CD14-positive monocyte (primary cell): ENCODE data around the gene TOGARAM1. TPM values are rescaled to one million over a fixed set of nuclear protein-coding genes. Genes with fewer than 3 reads are reported as not detected.

Source experiments
- DNase-seq, 3 donors: peaks; one replicate each; pipeline ENCODE4 v3.0.0-alpha.2; 2011 to 2022
- H2AFZ ChIP-seq: 2 replicates; pipeline ENCODE4 v1.6.0; 2012; ENCODE audit warnings: mild to moderate bottlenecking, low read depth, low read length, inconsistent platforms; ENCODE audit not compliant: insufficient read depth, poor library complexity, severe bottlenecking
- H3K27ac ChIP-seq, 2 donors: 1 replicate in 1 of 2; 2 replicates in 1 of 2; pipeline ENCODE4 v1.5.1; 2012 to 2013; ENCODE audit warnings: low read length in 2 of 2, control low read depth in 1 of 2, inconsistent platforms in 1 of 2, low read depth in 1 of 2, mild to moderate bottlenecking in 1 of 2
- H3K27me3 ChIP-seq, 2 donors: one replicate each; pipeline versions ENCODE4 v1.6.0 to v1.6.1; 2011 to 2013; ENCODE audit warnings: low read length in 2 of 2; ENCODE audit not compliant: control insufficient read depth in 2 of 2, insufficient read depth in 2 of 2
- H3K36me3 ChIP-seq, 2 donors: replicated peaks in 1 of 2; 1 replicate in 1 of 2; 2 replicates in 1 of 2; pipeline versions ENCODE4 v1.5.1 to v1.6.1; 2012 to 2013; ENCODE audit warnings: low read length in 2 of 2, control low read depth in 1 of 2, inconsistent platforms in 1 of 2, mild to moderate bottlenecking in 1 of 2; ENCODE audit not compliant: insufficient read depth in 2 of 2, control insufficient read depth in 1 of 2
- H3K4me1 ChIP-seq, 2 donors: 1 replicate in 1 of 2; 2 replicates in 1 of 2; pipeline versions ENCODE4 v1.5.1 to v1.6.1; 2012 to 2013; ENCODE audit warnings: low read length in 2 of 2, control low read depth in 1 of 2, inconsistent platforms in 1 of 2, mild to moderate bottlenecking in 1 of 2, moderate library complexity in 1 of 2; ENCODE audit not compliant: insufficient read depth in 2 of 2, control insufficient read depth in 1 of 2
- H3K4me2 ChIP-seq: replicated peaks from 2 replicates; pipeline ENCODE3; 2012; ENCODE audit warnings: low read length, moderate library complexity, mild to moderate bottlenecking; ENCODE audit not compliant: poor library complexity, severe bottlenecking; ENCODE audit errors: extremely low read depth
- H3K4me3 ChIP-seq, 3 experiments: fragments of 200-600 bp in 1 of 3; sonication (generic) in 1 of 3; replicated peaks in 1 of 3; 1 replicate in 2 of 3; 2 replicates in 1 of 3; pipeline ENCODE4 v1.5.1; 2011 to 2013; ENCODE audit warnings: low read length in 3 of 3, mild to moderate bottlenecking in 3 of 3, control low read depth in 2 of 3, low read depth in 2 of 3, inconsistent platforms in 1 of 3, moderate library complexity in 1 of 3
- H3K79me2 ChIP-seq: 2 replicates; pipeline ENCODE4 v1.6.0; 2012; ENCODE audit warnings: mild to moderate bottlenecking, control low read depth, inconsistent platforms, low read length, moderate library complexity; ENCODE audit not compliant: insufficient read depth
- H3K9ac ChIP-seq: 2 replicates; pipeline ENCODE4 v1.6.0; 2017; ENCODE audit warnings: low read length, mild to moderate bottlenecking; ENCODE audit not compliant: insufficient read depth, poor library complexity, severe bottlenecking
- H3K9me3 ChIP-seq, 2 donors: replicated peaks in 1 of 2; 1 replicate in 1 of 2; 2 replicates in 1 of 2; pipeline versions ENCODE4 v1.5.1 to v1.6.1; 2012 to 2013; ENCODE audit warnings: low read length in 2 of 2, control low read depth in 1 of 2; ENCODE audit not compliant: control insufficient read depth in 1 of 2, insufficient read depth in 1 of 2
- H4K20me1 ChIP-seq: 2 replicates; pipeline ENCODE4 v1.6.0; 2012; ENCODE audit warnings: mild to moderate bottlenecking, low read length, control low read depth, moderate library complexity; ENCODE audit not compliant: insufficient read depth
- H3K27ac Mint-ChIP-seq, 7 donors: one replicate each; pipeline ENCODE4 v1.8.0; 2020; ENCODE audit warnings: mild to moderate bottlenecking in 7 of 7, mixed read lengths in 7 of 7, moderate library complexity in 6 of 7, inconsistent platforms in 2 of 7
- H3K27me3 Mint-ChIP-seq, 3 donors: one replicate each; pipeline ENCODE4 v1.8.0; 2021 to 2022; ENCODE audit warnings: low read depth in 3 of 3, mild to moderate bottlenecking in 3 of 3, mixed read lengths in 3 of 3, moderate library complexity in 3 of 3, inconsistent platforms in 1 of 3
- H3K36me3 Mint-ChIP-seq, 2 donors: one replicate each; pipeline ENCODE4 v1.8.0; 2020; ENCODE audit warnings: mixed read lengths in 2 of 2, inconsistent platforms in 1 of 2, mild to moderate bottlenecking in 1 of 2
- H3K4me1 Mint-ChIP-seq: one replicate; pipeline ENCODE4 v1.8.0; 2020; ENCODE audit warnings: mild to moderate bottlenecking, mixed read lengths
- H3K4me3 Mint-ChIP-seq, 2 donors: one replicate each; pipeline ENCODE4 v1.8.0; 2020; ENCODE audit warnings: mild to moderate bottlenecking in 2 of 2, mixed read lengths in 2 of 2, moderate library complexity in 1 of 2
- H3K9me3 Mint-ChIP-seq, 7 donors: one replicate each; pipeline ENCODE4 v1.8.0; 2020 to 2022; ENCODE audit warnings: mixed read lengths in 7 of 7, mild to moderate bottlenecking in 6 of 7, moderate library complexity in 6 of 7, inconsistent platforms in 2 of 7
- WGBS: methylation state at CpG from one replicate; pipeline ENCODE4 v1.1.5; 2013; ENCODE audit warnings: missing lambda C conversion rate; ENCODE audit not compliant: insufficient coverage; 5-methylcytosine and 5-hydroxymethylcytosine counted together
- intact Hi-C, 2 donors: fragments of 100-400 bp; cut with micrococcal nuclease; formaldehyde crosslinking; loops; one replicate each; pipeline versions ENCODE4 v1.15.0 to v1.15.1; 2023
- polyA plus RNA-seq, 3 donors: library from polyadenylated mRNA; depleted of rRNA in 1 of 3; unstranded in 2 of 3; stranded (reverse) in 1 of 3; fragments of 300-500 nt in 2 of 3; fragments of >200 nt in 1 of 3; fragmentation: Illumina TruSeq in 2 of 3; gene quantifications; 1 replicate in 2 of 3; 2 replicates in 1 of 3; pipeline ENCODE4 v1.2.3, GENCODE V29; 2012 to 2021
- TF ChIP-seq, protein P1 (sequence below): fragments of 200-600 bp; IDR thresholded peaks from one replicate; pipeline ENCODE4 v1.8.0; 2022; ENCODE audit warnings: antibody characterized with exemption, mild to moderate bottlenecking

Gene TOGARAM1
- polyA plus RNA-seq, 3 donors: 2.6 to 3.8 (median 3.4) TPM

DNA sequence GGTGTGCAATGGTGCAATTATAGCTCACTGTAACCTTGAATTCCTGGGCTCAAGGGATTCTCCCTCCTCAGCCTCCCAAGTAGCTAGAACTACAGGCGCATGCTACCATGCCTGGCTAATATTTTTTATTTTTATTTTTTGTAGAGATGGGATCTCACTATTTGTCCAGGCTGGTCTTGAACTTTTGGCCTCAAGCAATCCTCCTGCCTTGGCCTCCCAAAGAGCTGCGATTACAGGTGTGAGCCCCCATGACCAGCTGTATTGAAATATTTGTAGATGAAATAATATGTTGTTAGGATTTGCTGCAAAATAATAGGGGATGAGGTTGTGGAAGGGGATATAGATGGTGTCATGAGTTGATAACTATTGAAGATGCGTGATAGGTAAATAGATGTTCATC, 5.1 kb upstream of the TOGARAM1 start:
- DNase-seq: no peak
- Mint-ChIP-seq H3K27ac (no peak overlapping the region), H3K4me3 (no peak overlapping the region), H3K9me3 (no peaks in the 10 kb centered on the region), H3K36me3 (peaks cover 7 to 13% of the 10 kb centered on the region in 2 donors), H3K27me3 (no peaks in the 10 kb centered on the region), H3K4me1 (peaks cover 14% of the 10 kb centered on the region)
- no peak overlapping the region for H3K4me2 ChIP-seq
- peaks cover 5 to 17% of the 10 kb centered on the region in 2 donors for H3K36me3 ChIP-seq
- H3K79me2 ChIP-seq: peaks cover 88% of the 10 kb centered on the region
- no peaks in the 10 kb centered on the region for H3K9me3 ChIP-seq
- no peak overlapping the region for H3K27ac ChIP-seq
- TF ChIP-seq, protein P1, sequence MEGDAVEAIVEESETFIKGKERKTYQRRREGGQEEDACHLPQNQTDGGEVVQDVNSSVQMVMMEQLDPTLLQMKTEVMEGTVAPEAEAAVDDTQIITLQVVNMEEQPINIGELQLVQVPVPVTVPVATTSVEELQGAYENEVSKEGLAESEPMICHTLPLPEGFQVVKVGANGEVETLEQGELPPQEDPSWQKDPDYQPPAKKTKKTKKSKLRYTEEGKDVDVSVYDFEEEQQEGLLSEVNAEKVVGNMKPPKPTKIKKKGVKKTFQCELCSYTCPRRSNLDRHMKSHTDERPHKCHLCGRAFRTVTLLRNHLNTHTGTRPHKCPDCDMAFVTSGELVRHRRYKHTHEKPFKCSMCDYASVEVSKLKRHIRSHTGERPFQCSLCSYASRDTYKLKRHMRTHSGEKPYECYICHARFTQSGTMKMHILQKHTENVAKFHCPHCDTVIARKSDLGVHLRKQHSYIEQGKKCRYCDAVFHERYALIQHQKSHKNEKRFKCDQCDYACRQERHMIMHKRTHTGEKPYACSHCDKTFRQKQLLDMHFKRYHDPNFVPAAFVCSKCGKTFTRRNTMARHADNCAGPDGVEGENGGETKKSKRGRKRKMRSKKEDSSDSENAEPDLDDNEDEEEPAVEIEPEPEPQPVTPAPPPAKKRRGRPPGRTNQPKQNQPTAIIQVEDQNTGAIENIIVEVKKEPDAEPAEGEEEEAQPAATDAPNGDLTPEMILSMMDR: no peak
- intact Hi-C loops: no loop called here
- H2AFZ ChIP-seq: no peak overlapping the region
- 100% methylated on average over 1 of the region's 3 CpGs for WGBS
- peaks cover 12 to 21% of the 10 kb centered on the region in 2 donors for H3K4me1 ChIP-seq
- H4K20me1 ChIP-seq: peaks cover 65% of the 10 kb centered on the region
- H3K9ac ChIP-seq: no peak overlapping the region
- no peak overlapping the region for H3K4me3 ChIP-seq
- no peaks in the 10 kb centered on the region for H3K27me3 ChIP-seq

DNA sequence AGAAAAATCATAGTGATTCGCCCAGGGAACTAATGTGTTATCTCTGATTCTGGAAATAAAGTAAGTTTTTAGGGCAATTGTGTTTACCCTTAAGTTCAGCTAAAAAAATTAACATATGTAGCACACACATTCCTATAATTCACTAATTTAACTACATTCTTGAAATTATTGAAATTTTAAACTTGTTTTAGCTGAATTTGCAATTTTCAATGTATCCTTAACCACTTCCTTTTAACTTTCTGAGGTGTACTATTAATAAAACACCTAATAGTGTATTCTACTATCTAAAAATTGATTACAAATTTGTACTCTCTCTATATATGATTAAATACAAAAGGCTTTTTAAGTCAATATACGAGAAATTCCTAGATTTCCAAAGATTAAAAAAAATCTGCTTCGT, 2.5 kb upstream of the TOGARAM1 start:
- Mint-ChIP-seq H3K36me3 (peaks cover 0 to 3% of the 10 kb centered on the region in 2 donors), H3K27ac (no peak overlapping the region), H3K4me3 (no peak overlapping the region), H3K9me3 (peaks cover 0 to 9% (median 6%) of the 10 kb centered on the region in 7 donors), H3K27me3 (no peaks in the 10 kb centered on the region), H3K4me1 (peaks cover 34% of the 10 kb centered on the region)
- H3K4me1 ChIP-seq: peaks cover 33 to 44% of the 10 kb centered on the region in 2 donors
- intact Hi-C loops: no loop called here
- H2AFZ ChIP-seq: no peak overlapping the region
- WGBS: 100% methylated on average over 2 of the region's 3 CpGs
- no peak for DNase-seq
- peaks cover 0 to 5% of the 10 kb centered on the region in 2 donors for H3K9me3 ChIP-seq
- peaks cover 46% of the 10 kb centered on the region for H4K20me1 ChIP-seq
- no peak overlapping the region for H3K27ac ChIP-seq
- H3K79me2 ChIP-seq: peaks cover 91% of the 10 kb centered on the region
- H3K4me3 ChIP-seq: peak overlapping the region in 1 of 3 experiments; percentile 97
- TF ChIP-seq, protein P1: no peak
- peak overlapping the region; percentile 96 for H3K4me2 ChIP-seq
- H3K27me3 ChIP-seq: no peaks in the 10 kb centered on the region
- no peak overlapping the region for H3K9ac ChIP-seq
- H3K36me3 ChIP-seq: no peaks in the 10 kb centered on the region
